8988T (cell line): ENCODE measurements around the gene PPP3R2.
A peak's percentile ranks its signal among the peaks of the same experiment; 100 is the strongest.
"Not testable (repeated sequence)": the region's sequence is repeated elsewhere in the genome, so short reads cannot be mapped to it uniquely, and the experiment has no call there.

Experiments used
- DNase-seq: peaks from one replicate; pipeline ENCODE4 v3.0.0; 2011

PPP3R2 gene

GRCh38 chr9:101587332-101588043, 7.3 kb downstream of the PPP3R2 start:
- no peak for DNase-seq

DNA sequence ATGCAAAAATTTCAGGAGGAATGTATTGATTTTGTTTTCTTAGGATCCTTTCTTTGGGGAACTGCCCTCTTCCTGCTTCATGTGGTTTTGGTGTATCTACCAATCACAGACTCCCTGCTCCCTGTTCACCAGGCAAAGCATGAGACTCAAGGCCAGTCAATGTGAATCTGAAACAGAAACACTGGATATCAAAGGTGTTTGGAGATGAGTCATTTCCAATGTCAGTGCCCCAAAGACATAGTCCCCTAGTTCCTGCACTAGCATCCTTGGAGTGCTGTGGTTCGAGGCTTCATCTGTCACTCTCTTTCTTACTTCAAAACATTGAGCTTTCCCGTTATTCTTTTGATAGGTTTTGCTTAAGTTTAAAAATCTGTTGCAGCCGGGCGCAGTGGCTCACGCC, 8.1 kb downstream of the PPP3R2 start:
- DNase-seq = no peak

DNA sequence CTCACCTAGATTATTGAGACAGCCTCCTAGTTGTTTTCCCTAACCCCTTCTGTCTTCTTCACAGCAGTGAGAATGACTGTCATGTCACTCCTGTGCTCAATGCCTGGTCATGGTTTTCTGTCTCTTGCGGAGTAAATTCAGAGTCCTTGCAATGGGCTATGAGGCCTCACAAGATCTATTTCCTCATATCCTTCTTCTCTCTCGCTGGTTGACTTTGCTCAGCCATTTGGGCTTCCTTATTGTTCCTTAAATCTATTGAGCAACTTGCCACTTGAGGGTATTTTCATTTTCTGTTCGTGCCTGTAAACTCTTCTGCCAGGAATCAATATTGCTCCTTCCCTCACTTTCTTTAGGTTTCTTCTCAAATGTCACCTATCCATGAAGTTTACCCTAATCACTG, 9.0 kb downstream of the PPP3R2 start:
- DNase-seq = no peak

GRCh38 chr9:101582553-101582952, 12.2 kb downstream of the PPP3R2 start:
- no peak for DNase-seq

DNA sequence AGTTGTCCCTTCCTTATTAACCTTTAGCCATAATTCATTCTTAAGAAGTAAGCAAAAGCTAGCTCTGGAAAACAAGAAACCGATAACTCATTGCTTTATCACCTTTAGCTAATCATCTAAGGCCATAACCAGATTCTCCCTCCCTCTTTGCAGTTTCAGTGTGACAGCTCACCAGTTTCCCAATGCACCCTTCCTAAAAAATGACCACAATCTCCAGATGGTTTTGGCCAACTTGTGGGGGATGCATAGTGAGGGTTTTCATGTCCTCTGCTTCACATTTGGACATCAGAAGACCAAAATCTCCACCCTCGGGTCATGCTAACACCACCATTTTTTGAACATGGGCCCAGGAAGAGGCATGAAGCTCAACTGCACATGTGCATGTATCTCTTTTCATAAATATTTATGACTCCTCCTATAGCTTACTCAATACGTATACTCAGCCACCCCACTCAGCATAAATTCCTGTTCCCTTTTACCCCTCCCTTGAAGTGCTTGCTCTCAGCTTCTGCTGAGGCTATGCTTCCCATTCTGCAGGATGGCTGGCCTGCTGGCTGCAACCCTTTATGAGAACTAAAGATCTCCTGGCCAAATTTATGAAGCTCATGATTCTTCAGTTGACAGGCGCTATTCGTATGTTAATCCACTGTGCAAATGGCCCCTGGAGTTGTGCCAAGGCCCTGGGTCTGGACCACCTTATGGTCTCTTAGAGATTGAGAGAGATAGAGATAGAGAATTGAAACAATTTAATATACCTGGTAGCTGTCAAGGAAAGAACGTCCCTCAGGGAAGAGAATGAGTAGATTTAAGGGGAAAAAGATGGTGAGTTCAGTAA, 14.8 kb downstream of the PPP3R2 start:
- DNase-seq = no peak

GRCh38 chr9:101578378-101578777, 16.4 kb downstream of the PPP3R2 start:
- no peak for DNase-seq

DNA sequence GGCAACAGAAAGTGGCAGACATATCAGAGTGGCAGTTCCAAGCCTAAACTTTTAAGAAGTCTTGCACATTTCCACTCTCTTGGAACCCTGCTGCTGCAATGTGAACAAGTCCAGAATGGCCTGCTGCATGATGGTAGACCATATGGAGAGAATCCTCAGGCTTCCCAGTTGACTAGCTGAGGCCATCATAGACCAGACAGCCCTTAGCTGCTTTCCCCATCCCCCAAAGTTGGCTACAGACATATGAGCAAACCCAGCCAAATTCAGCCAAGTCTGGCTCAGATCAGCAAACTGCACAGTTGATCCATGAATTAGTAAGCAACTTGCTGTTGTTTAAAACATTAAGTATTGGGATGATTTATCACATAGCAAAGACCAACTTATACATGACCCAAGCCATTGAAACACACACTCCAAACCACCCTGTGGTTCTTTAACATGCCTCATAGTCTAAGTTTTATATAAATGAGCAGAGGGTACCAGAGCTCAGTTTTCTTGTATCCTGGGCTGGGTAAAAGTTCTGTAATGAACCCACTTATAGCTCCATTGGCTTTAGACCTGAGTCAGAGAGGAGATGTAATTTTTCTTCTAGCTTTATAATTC, 19.9 kb downstream of the PPP3R2 start:
- no peak for DNase-seq

- DNase-seq = no peak
Measured at GRCh38 chr9:101572316-101572715, 22.5 kb downstream of the PPP3R2 start.

DNA sequence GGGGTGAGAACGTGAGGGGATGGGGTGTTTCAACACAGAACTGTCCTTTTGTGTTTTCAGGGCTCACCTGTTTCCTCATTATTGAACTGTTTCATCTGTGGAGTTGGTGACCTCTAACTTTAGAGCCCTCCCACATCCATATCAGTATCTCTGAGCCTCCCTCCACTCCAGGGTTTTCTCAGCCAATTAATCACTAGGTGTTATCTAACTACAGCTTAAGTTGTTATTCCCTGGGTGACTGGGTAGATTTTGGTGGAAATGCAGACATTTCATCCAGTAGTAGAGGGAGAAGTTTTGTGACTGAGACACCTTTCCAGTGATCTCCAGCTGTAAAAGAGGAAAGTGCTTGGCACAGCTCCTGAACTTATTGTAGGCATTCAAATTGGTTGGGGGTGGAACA, 23.7 kb downstream of the PPP3R2 start:
- no peak for DNase-seq

DNA sequence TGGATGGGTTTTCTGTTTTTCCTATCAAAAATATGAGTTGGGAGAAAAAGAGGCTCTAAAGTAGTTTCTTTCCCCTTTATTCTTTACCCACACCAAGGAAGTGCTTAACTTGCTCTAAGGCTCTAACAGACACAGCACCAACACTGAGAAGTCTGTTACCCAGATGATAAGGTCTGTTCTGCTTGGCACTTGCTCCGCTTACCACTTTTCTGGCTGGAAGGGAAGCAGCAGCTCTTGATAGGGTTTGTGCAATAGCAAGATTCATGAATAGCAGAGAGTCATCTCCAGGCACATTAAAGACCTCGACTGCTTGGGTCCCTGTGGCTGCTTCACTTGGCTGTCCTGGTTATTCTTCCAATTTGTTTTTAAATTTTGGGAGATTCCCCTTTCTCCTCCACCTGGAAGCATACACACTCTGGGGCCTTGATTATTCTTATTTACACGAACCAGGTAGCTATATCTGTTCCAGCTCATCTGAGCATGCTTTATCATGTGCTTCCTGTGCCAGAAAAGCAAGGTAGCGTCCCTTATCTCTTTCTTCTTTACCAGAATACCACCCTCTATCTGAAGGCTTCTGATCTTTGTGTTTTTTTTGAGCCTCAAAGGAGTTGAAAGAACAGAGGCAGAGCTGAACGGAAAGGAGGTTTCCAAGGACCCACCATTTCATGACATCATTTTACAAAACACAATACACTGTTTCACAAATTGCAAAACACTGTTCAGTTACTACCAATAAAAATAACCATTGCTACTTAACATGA, 24.8 kb downstream of the PPP3R2 start:
- no peak for DNase-seq

- no peak for DNase-seq
Measured at GRCh38 chr9:101567725-101568350, 26.9 kb downstream of the PPP3R2 start.

DNA sequence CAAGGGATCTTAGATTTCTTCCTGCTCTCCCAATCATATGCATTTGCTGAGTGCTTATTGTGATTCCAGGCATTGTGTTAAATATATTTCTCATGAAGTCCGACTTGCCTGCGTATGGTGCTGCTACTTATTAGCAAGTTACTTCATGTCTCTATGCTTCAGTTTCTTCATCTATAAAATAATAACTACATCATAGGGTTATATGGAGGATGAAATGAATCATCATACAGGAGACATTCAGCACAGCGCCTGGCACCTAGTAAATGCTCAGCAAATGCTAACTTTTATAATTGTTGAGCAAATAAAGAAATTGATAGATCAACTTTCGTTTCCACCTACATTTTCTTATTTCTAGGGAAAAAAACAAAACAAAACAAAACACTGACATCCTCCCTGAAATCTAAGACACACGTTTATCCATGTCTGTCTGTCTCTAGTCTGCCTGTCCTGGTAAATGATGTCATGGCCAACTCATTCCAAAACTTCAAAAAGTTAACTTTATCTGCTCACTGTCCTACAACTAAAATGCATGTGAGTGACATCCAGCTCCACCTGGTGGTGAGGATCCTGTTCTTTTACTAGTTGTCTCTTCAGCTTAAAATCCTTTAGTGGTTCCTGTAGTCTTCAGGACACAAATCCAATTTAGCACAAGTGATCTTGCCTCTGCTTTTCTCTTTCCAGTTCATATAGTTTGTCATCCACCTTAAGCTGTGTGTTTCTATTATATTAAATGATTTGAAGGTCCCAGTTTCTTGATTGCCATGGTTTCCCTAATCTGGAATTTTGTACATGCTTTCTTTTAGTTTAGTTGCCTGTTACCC, 27.7 kb downstream of the PPP3R2 start:
- peak; percentile 9 for DNase-seq

DNA sequence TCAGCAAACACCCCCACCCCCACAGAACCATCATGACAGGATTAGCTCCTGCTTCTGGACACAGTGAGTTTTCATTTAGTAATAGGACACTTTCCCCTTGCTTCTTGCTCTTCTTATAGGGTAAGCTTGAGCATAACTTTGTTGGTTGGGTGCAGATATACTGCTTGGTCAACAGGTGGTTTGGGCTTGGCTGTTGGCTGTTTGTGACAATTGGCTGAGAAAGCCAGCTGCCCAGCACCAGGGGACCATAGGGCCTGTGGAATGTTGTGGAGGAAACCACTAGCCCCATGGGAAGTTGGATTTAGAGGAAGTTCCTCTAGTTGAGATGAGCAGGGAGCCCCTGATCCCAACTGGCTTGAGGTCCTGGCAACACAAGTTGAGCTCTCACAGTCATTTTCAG, 30.5 kb downstream of the PPP3R2 start:
- DNase-seq = no peak

DNA sequence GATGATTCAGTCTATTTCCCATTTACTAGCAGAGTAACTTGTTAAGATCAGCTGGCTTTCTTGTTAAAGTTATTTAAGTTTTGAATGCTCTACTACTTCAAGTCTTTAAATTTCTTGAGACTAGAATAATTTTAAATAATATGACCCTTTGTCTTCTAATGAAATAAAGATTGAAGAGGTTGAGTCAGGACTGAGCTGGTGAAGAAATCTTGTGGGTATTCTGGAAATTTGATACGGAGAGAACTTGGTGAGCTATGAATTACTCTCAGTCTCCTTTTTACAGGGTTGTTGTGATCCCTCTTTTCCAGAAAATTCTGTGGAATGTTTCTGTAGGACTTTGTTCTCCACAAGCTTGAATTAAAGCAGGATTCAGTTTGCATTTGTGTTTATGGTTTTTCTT, 31.8 kb downstream of the PPP3R2 start:
- no peak for DNase-seq

GRCh38 chr9:101561740-101562139, 33.0 kb downstream of the PPP3R2 start:
- no peak for DNase-seq

GRCh38 chr9:101549472-101550098, 45.2 kb downstream of the PPP3R2 start:
- not testable (repeated sequence) for DNase-seq

DNA sequence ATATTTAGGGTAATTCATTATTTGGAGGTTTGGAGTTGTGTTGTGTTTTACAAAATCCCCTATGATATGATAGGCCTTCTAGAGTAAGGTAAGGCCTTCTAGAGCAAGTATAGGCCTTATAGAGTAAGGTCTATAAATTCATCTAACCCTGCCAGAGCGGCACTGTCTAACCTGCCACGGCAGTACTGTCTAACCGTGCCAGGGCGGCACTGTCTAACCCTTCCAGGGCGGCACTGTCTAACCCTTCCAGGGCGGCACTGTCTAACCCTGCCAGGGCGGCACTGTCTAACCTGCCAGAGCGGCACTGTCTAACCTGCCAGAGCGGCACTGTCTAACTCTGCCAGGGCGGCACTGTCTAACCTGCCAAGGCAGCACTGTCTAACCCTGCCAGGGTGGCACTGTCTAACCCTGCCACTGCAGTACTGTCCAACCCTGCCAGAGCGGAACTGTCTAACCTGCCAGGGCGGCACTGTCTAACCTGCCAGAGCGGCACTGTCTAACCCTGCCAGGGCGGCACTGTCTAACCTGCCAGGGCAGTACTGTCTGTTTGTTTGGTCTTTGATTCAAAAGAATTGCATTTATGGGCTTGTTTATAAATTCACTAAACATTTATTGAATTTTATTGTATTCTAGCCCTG, 51.6 kb downstream of the PPP3R2 start:
- no peak for DNase-seq
